ENCODE results near the gene EIF4EBP3. TPM values are rescaled to one million over a fixed set of nuclear protein-coding genes. Genes with fewer than 3 reads are reported as not detected.

Gene EIF4EBP3
- total and polyA plus RNA-seq, 4 donors = 5.4 to 37.5 (median 21.0) TPM

- Histone ChIP-seq H3K27ac (ENCODE audit: low read depth in 1 of 2, low read length in 2 of 2) (no peak overlapping the region), H3K4me3 (ENCODE audit: low read length in 2 of 2) (no peak overlapping the region), H3K4me1 (ENCODE audit: control insufficient read depth in 1 of 2, insufficient read depth in 2 of 2, low read length in 2 of 2) (peaks cover 4% of the 10 kb centered on the region in 2 donors), H3K27me3 (ENCODE audit: control insufficient read depth in 1 of 2, insufficient read depth in 2 of 2, low read length in 1 of 2) (no peaks in the 10 kb centered on the region), H3K9me3 (ENCODE audit: control insufficient read depth, low read length) (no peaks in the 10 kb centered on the region), H3K36me3 (ENCODE audit: control insufficient read depth in 1 of 2, insufficient read depth in 2 of 2, low read length in 1 of 2) (peaks cover 0 to 6% of the 10 kb centered on the region in 2 donors)
- intact Hi-C loops (cut with DNase I) = no loop called here
- 83 to 89% methylated on average over 4 of the region's 4 CpGs for WGBS, 2 donors
- DNase-seq (no peak), ATAC-seq (ENCODE audit: low FRiP score) (no peak)
Observed at GRCh38 chr5:140551872-140552271, 4.4 kb downstream of the EIF4EBP3 start.

GRCh38 chr5:140553657-140554056 lies 6.2 kb downstream of the EIF4EBP3 start:
- Histone ChIP-seq H3K36me3 (ENCODE audit: control insufficient read depth in 1 of 2, insufficient read depth in 2 of 2, low read length in 1 of 2) (peaks cover 0 to 6% of the 10 kb centered on the region in 2 donors), H3K27ac (ENCODE audit: low read depth in 1 of 2, low read length in 2 of 2) (no peak overlapping the region), H3K4me3 (ENCODE audit: low read length in 2 of 2) (no peak overlapping the region), H3K4me1 (ENCODE audit: control insufficient read depth in 1 of 2, insufficient read depth in 2 of 2, low read length in 2 of 2) (peaks cover 0 to 4% of the 10 kb centered on the region in 2 donors), H3K27me3 (ENCODE audit: control insufficient read depth in 1 of 2, insufficient read depth in 2 of 2, low read length in 1 of 2) (no peaks in the 10 kb centered on the region), H3K9me3 (ENCODE audit: control insufficient read depth, low read length) (no peaks in the 10 kb centered on the region)
- 79 to 84% methylated on average over 2 of the region's 2 CpGs for WGBS, 2 donors
- DNase-seq (no peak), ATAC-seq (ENCODE audit: low FRiP score) (no peak)
- intact Hi-C loops (cut with DNase I) = no loop called here

GRCh38 chr5:140554454-140554853 lies 7.0 kb downstream of the EIF4EBP3 start:
- no peak for ATAC-seq (ENCODE audit: low FRiP score)
- 65 to 72% methylated on average over 2 of the region's 2 CpGs for WGBS, 2 donors
- Histone ChIP-seq H3K27me3 (ENCODE audit: control insufficient read depth in 1 of 2, insufficient read depth in 2 of 2, low read length in 1 of 2) (no peaks in the 10 kb centered on the region), H3K9me3 (ENCODE audit: control insufficient read depth, low read length) (no peaks in the 10 kb centered on the region), H3K4me3 (ENCODE audit: low read length in 2 of 2) (no peak overlapping the region), H3K4me1 (ENCODE audit: control insufficient read depth in 1 of 2, insufficient read depth in 2 of 2, low read length in 2 of 2) (peaks cover 0 to 4% of the 10 kb centered on the region in 2 donors), H3K36me3 (ENCODE audit: control insufficient read depth in 1 of 2, insufficient read depth in 2 of 2, low read length in 1 of 2) (peaks cover 0 to 6% of the 10 kb centered on the region in 2 donors), H3K27ac (ENCODE audit: low read depth in 1 of 2, low read length in 2 of 2) (no peak overlapping the region)
- no peak for DNase-seq
- intact Hi-C loops (cut with DNase I) = no loop called here

GRCh38 chr5:140555747-140556312 lies 8.4 kb downstream of the EIF4EBP3 start:
- DNase-seq (no peak), ATAC-seq (ENCODE audit: low FRiP score) (no peak)
- no peak overlapping the region for H3K27ac ChIP-seq (ENCODE audit: low read depth in 1 of 2, low read length in 2 of 2)
- 75 to 88% methylated on average over 1 of the region's 1 CpG for WGBS, 2 donors
- peaks cover 0 to 4% of the 10 kb centered on the region in 2 donors for H3K4me1 ChIP-seq (ENCODE audit: control insufficient read depth in 1 of 2, insufficient read depth in 2 of 2, low read length in 2 of 2)
- intact Hi-C loops (cut with DNase I) = loop anchor here in 1 of 2 donors (5.0 kb wide), 1 partner anchor 91 kb away; the partner anchor contains the start of genes IK and NDUFA2
- peaks cover 0 to 3% of the 10 kb centered on the region in 2 donors for H3K36me3 ChIP-seq (ENCODE audit: control insufficient read depth in 1 of 2, insufficient read depth in 2 of 2, low read length in 1 of 2)
- H3K27me3 ChIP-seq (ENCODE audit: control insufficient read depth in 1 of 2, insufficient read depth in 2 of 2, low read length in 1 of 2) = no peaks in the 10 kb centered on the region
- H3K9me3 ChIP-seq (ENCODE audit: control insufficient read depth, low read length) = no peaks in the 10 kb centered on the region
- H3K4me3 ChIP-seq (ENCODE audit: low read length in 2 of 2) = no peak overlapping the region

GRCh38 chr5:140556438-140556837 lies 9.0 kb downstream of the EIF4EBP3 start:
- ATAC-seq (ENCODE audit: low FRiP score) (no peak), DNase-seq (no peak)
- intact Hi-C loops (cut with DNase I) = loop anchor here in 1 of 2 donors (5.0 kb wide), 1 partner anchor 91 kb away; the partner anchor contains the start of genes IK and NDUFA2
- peaks cover 0 to 4% of the 10 kb centered on the region in 2 donors for H3K4me1 ChIP-seq (ENCODE audit: control insufficient read depth in 1 of 2, insufficient read depth in 2 of 2, low read length in 2 of 2)
- no peak overlapping the region for H3K27ac ChIP-seq (ENCODE audit: low read depth in 1 of 2, low read length in 2 of 2)
- peaks cover 0 to 3% of the 10 kb centered on the region in 2 donors for H3K36me3 ChIP-seq (ENCODE audit: control insufficient read depth in 1 of 2, insufficient read depth in 2 of 2, low read length in 1 of 2)
- WGBS, 2 donors = 2 to 3% methylated on average over 6 of the region's 6 CpGs
- H3K27me3 ChIP-seq (ENCODE audit: control insufficient read depth in 1 of 2, insufficient read depth in 2 of 2, low read length in 1 of 2) = no peaks in the 10 kb centered on the region
- no peaks in the 10 kb centered on the region for H3K9me3 ChIP-seq (ENCODE audit: control insufficient read depth, low read length)
- peak overlapping the region; percentile 28 to 88 for H3K4me3 ChIP-seq (ENCODE audit: low read length in 2 of 2)

GRCh38 chr5:140557136-140557805 lies 9.8 kb downstream of the EIF4EBP3 start, which contains the start of gene SRA1:
Gene SRA1, minus strand, starts transcription at chr5:140557473. Its CDS starts 21 bp downstream, at chr5:140557452.
- peak; percentile 96 to 98 for DNase-seq

GRCh38 chr5:140557965-140558364 lies 10.5 kb downstream of the EIF4EBP3 start:
- intact Hi-C loops (cut with DNase I) = loop anchor here in 1 of 2 donors (5.0 kb wide), 1 partner anchor 89 kb away; the partner anchor contains the start of genes IK and NDUFA2
- Histone ChIP-seq H3K27me3 (ENCODE audit: control insufficient read depth in 1 of 2, insufficient read depth in 2 of 2, low read length in 1 of 2) (no peaks in the 10 kb centered on the region), H3K4me3 (ENCODE audit: low read length in 2 of 2) (no peak overlapping the region), H3K27ac (ENCODE audit: low read depth in 1 of 2, low read length in 2 of 2) (peak overlapping the region; percentile 5 to 49), H3K36me3 (ENCODE audit: control insufficient read depth in 1 of 2, insufficient read depth in 2 of 2, low read length in 1 of 2) (no peaks in the 10 kb centered on the region), H3K4me1 (ENCODE audit: control insufficient read depth in 1 of 2, insufficient read depth in 2 of 2, low read length in 2 of 2) (peaks cover 0 to 4% of the 10 kb centered on the region in 2 donors), H3K9me3 (ENCODE audit: control insufficient read depth, low read length) (no peaks in the 10 kb centered on the region)
- ATAC-seq (ENCODE audit: low FRiP score) (no peak), DNase-seq (no peak)
- 84% methylated on average over 3 of the region's 3 CpGs for WGBS, 2 donors

More at GRCh38 chr5:140557136-140557805, 9.8 kb downstream of the EIF4EBP3 start, which contains the start of gene SRA1:
- Histone ChIP-seq H3K4me3 (ENCODE audit: low read length in 2 of 2) (peak within 1 kb of the TSS; percentile 43 to 88), H3K27ac (ENCODE audit: low read depth in 1 of 2, low read length in 2 of 2) (peak within 1 kb of the TSS; percentile 5 to 49), H3K4me1 (ENCODE audit: control insufficient read depth in 1 of 2, insufficient read depth in 2 of 2, low read length in 2 of 2) (peaks cover 0 to 4% of the 10 kb centered on the region in 2 donors), H3K27me3 (ENCODE audit: control insufficient read depth in 1 of 2, insufficient read depth in 2 of 2, low read length in 1 of 2) (no peaks in the 10 kb centered on the region), H3K36me3 (ENCODE audit: control insufficient read depth in 1 of 2, insufficient read depth in 2 of 2, low read length in 1 of 2) (no peaks in the 10 kb centered on the region), H3K9me3 (ENCODE audit: control insufficient read depth, low read length) (no peaks in the 10 kb centered on the region)
- intact Hi-C loops (cut with DNase I) = loop anchor here in 1 of 2 donors (5.0 kb wide), 1 partner anchor 90 kb away; the partner anchor contains the start of genes IK and NDUFA2
- peak; percentile 96 for ATAC-seq (ENCODE audit: low FRiP score)
- 1% methylated on average over 46 of the region's 46 CpGs for whole genome bisulfite sequencing, 2 donors

- ATAC-seq (ENCODE audit: low FRiP score) (no peak), DNase-seq (no peak)
- Histone ChIP-seq H3K9me3 (ENCODE audit: control insufficient read depth, low read length) (no peaks in the 10 kb centered on the region), H3K27ac (ENCODE audit: low read depth in 1 of 2, low read length in 2 of 2) (no peak overlapping the region), H3K36me3 (ENCODE audit: control insufficient read depth in 1 of 2, insufficient read depth in 2 of 2, low read length in 1 of 2) (no peaks in the 10 kb centered on the region), H3K4me3 (ENCODE audit: low read length in 2 of 2) (no peak overlapping the region), H3K4me1 (ENCODE audit: control insufficient read depth in 1 of 2, insufficient read depth in 2 of 2, low read length in 2 of 2) (peaks cover 0 to 4% of the 10 kb centered on the region in 2 donors), H3K27me3 (ENCODE audit: control insufficient read depth in 1 of 2, insufficient read depth in 2 of 2, low read length in 1 of 2) (no peaks in the 10 kb centered on the region)
- intact Hi-C loops (cut with DNase I) = loop anchor here in 1 of 2 donors (5.0 kb wide), 1 partner anchor 89 kb away; the partner anchor contains the start of genes IK and NDUFA2
- WGBS, 2 donors = 94 to 95% methylated on average over 9 of the region's 9 CpGs
Observed at GRCh38 chr5:140558542-140558941, 11.1 kb downstream of the EIF4EBP3 start.

Data from aorta (tissue), 5 donors.